GM15510 (cell line): ENCODE results near the gene SLC16A13.

Experiments used
- POLR2A ChIP-seq: IDR thresholded peaks from 3 replicates; pipeline ENCODE4 v1.6.1; 2011; ENCODE audit warnings: borderline replicate concordance; ENCODE audit not compliant: insufficient read length; ENCODE audit errors: extremely low read depth

The SLC16A13 gene

DNA sequence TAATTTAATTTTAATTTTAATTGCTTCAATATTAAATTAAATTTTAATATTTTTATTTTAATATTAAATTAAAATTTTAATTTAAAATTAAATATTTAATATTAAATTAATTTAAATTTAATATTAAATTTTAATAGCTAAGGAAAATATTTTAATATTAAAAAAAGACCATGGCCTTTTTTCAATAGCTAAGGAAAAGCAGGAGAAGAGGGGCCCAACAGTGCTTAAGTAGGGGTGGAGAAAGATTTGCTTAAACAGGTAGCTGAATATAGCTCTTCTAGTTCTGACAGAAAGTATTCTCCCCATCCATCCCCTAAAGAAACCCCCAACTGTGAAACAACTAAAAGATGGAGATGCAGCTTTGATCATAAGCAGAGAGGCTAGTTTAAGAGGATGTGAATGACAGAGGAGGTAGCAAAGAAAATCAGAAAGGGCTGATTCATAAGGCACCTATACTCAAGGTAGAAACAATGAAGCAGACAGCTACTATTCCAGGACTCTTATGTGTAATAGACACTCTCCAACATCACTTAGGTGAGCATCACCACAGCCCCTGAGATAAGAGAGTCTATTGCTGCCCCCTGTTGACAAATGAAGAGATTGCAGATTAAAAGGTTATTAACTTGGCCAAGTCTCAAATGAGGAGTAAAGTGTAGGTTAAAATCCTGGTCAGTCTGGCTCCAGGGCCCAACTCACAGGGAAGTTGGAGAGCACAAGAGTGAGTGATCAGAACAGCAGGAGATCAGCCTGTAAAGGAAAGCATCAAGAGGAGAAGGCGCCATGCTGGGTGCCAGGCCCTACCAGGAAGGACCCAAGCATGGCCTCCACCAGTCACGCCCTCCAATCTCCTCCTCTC is 31.2 kb upstream of the SLC16A13 start:
- no peak for TF ChIP-seq POLR2A

DNA sequence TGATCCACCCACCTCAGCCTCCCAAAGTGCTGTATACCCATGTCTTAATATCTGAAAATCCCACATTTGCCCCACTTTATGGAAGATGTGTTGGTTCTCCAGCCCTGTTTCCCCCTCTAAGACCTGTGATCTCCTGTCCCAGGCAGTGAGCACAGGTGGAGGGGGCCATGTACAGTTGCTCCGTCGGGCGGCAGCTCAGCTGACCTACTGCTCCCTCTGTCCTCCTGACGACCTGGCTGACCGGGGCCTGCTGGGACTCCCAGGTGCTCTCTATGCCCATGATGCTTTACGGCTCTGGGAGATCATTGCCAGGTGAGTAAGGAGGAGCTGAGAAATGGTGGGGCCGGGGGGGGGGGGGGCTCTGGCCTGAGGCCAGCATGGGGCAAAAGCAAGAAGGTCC is 30.1 kb upstream of the SLC16A13 start:
- no peak for TF ChIP-seq POLR2A

DNA sequence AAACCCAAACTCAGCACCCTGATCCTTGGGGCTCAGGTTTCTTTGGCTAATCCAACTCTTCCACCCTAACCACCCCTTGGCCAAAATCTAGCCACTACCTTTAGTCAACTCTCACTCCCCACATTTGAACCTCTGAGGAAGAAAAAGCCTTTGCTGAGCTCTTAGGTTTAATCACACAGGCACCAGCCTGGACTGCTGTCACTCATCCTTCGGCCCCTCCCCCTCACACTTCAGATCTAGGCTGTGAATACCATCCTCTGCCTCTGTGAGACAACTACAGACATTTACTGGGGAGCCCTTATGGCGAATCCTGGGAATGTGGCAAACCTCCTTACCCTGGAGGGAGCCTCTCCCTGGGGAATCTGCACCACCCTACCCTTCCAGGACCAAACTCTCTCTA is 28.7 kb upstream of the SLC16A13 start:
- no peak for TF ChIP-seq POLR2A

DNA sequence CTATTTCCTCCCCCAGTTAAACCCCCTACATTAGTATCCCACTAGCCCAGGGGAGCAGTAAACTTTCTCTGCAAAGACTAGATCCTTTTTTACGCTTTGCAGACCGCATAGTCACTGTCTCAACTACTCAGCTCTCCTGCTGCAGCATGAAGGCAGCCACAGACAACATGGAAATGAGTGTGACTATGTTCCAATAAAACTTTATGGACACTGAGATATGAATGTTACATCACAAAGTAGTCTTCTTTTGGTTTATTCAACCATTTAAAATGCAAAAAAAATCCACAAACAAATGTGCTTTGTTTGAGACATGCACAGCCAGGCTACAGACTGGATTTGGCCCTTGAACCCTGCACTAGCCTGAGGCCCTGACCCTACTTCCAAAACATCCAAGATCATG is 25.3 kb upstream of the SLC16A13 start:
- TF ChIP-seq POLR2A, result no peak

DNA sequence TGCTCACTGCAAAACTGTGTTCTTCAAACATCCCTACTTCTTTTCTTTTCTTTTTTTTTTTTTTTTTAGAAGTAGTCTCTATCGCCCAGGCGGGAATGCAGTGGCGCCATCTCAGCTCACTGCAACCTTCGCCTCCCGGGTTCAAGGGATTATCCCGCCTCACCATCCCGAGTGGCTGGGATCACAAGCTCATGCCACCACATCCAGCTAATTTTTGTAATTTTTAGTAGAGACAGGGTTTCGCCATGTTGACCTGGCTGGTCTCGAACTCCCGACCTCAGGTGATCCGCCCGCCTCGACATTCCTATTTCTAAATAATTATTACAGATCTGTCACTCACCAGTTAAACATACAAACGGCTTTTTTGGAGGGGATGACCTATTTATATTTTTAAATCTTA is 24.4 kb upstream of the SLC16A13 start:
- no peak for TF ChIP-seq POLR2A

DNA sequence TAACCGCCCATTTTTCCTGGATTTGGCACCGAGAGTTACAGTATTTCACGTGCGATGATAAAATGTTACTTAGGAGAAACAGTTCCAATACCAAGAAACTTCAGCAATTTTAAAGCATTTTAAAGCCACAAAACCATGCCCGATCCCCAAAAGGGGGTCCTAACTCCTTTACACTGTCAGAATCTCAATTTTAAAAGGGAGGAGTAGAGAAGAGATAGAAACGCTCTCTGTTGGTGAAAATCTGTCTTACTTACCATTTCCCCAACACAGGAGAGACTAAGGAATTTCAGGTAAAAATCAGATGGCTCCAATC is 23.9 kb upstream of the SLC16A13 start:
- no peak for TF ChIP-seq POLR2A

DNA sequence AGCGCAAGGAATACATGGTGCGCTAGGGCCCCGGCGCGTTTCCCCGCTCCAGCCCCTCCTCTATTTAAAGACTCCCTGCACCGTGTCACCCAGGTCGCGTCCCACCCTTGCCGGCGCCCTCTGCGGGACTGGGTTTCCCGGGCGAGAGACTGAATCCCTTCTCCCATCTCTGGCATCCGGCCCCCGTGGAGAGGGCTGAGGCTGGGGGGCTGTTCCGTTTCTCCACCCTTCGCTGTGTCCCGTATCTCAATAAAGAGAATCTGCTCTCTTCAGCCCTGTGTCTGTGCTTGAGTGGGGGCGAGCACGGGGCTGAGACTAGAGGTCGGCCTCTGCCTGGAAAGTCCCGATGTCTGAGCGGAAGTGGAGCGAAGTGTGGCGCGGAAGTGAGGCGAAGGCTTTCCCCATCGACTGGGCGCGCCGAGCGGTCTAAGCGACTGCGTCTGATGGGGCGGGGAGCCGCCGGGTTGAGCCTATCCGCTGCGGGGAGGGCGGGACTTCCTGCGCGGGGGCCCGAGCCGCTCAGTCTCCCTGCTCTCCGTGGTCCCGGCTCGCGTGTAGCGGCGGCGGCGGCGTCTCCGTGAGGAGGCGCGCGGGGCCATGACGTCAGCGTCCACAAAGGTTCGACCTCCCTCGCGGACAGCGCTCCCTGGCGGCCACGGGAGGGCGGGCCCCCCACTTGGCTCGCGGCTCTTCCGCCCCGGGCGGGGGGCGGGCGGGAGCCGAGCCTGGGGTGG is 21.4 kb upstream of the SLC16A13 start:
- TF ChIP-seq POLR2A, result peak; percentile 84

DNA sequence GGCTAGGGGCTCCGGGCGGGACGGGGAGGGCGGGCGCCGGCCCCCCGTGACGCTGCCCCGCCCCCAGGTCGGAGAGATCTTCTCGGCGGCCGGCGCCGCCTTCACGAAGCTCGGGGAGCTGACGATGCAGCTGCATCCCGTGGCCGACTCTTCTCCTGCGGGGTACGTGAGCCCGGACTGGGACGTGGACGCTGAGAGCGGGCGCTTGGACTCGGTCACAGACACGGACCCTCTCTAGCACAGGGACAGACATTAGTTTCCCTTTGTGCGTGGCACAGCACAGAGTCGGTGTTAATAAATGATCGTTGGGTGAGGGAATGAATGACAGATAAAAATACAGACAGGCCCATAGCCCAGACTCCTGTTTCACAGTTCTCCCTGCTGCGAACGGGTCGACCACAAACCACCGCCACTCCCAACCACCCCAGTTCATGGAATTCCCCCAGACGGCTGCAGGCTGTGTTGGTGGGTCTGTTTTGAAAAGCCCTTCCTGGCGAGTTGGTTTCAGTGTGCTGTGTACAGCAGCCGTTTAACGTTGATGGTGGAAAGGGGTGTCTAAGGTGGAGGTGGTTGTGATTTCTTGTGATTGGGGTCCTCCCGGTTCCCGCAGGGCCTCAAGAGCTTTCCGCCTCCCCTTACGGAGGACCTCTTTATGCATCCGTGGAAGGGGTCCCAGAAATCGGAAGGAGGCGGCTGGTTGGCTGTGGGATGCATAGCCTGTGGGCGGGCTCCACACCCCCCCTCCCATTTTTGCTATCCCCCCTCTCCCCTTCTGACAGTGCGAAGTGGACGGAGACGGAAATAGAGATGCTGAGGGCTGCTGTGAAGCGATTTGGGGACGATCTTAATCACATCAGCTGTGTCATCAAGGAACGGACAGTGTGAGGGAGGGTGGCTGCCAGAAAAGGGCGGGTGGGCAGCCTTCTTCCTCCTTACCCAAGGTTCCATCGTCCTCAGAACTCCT is 20.5 kb upstream of the SLC16A13 start:
- peak; percentile 65 for TF ChIP-seq POLR2A

DNA sequence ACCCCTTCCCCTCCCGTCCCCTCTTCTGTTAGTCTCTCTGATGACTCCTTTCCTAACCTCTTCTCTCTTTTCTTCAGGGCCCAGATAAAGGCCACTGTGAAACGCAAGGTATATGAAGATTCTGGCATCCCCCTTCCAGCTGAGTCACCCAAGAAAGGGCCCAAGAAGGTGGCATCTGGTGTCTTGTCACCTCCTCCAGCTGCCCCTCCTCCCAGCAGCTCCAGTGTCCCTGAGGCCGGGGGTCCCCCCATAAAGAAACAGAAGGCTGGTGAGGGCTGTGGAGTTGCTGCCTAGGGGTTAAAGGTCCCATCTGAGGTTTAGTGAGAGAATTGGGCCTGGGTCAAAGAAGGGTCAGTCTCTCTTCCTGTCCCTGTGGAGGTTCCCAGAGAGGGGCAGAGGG is 19.4 kb upstream of the SLC16A13 start:
- TF ChIP-seq POLR2A, result no peak

DNA sequence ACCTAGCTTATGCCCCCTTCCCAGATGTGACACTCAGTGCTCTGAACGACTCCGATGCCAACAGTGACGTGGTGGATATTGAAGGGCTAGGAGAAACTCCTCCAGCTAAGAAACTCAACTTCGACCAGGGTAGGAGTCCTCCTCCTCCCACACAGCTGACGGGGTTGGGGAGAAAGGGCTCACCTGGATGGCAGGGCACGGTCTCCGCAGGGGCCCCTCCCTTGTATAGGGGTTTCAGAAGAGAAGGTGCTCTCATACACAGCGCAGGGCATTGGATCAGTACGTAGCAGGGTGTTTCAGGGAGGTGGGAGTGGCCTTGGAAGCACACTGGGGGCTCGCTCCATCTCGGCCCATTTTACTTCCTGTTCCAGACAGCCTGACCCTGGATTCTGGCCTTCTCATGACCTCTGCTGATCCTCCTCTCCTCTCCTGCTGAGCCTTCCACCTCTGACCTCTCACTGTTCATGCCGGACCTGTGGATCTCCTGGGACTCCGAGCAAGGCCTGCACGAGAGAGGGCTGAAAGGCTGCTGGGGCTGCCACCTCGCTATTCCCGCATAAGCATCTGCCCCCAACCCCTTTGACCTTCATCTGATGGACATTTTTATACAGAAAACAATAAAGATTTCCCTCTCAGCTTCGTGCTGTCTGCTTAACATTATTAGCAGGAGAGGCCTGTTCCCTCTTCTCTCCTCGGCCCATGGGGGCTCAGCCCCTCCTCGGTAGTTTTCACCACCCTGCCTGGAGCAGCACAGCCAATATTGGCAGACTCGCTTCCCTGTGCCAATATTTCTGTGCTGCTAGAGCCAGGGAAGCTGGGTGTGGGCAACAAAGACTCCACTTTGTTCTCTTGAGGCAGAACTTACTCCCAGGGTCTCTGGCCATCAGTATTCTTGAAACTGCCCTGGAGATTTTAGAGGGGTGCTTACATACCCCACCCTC is 18.7 kb upstream of the SLC16A13 start:
- no peak for TF ChIP-seq POLR2A

DNA sequence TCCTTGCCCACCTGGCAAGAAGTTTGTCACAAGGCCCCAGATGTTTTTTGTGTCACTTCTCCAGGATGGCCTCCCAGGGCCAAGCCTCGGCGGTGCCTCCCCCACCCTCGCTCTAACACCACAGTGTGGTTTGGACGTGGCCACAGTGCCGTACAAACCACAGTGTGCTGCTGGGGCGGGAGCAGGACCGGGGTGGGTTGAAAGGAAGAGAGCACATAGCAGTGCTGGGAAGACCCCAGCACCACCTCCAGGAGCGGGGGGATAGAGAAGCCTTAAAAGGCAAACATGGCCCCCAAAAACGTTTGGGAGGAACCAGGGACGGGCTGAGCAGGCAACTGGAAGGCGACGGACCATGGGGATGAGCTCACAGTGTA is 18.0 kb upstream of the SLC16A13 start:
- no peak for TF ChIP-seq POLR2A

DNA sequence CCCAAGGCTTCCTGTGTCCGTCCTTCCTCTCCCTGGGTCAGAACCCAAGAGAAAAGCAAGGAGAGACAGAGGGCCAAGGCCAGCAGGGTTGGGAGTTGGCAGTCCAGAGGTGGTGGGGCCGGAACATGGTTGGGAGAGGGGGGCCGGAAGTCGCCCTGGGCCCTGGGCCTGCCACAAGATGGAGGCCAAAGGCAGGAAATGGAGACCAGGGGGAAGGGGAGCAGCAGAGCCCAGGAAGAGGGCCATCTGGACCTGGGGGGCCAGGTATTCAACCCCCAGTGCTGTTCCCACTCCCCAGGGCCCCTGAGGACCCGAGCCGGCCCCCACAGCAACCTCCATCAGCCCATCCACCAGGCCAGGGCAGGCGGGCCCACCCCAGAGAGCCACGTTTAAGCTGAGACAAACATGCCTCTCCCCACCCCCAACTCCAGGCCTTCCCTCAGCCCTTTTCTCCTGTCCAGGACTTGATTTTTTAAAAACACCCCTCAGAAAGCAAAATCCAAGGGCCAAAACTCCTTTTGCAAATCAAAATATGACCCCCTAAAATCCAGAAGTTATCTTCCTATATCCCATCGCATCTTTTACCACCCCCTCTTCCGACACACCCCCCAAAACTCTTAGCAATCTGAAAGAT is 17.4 kb upstream of the SLC16A13 start:
- TF ChIP-seq POLR2A, result no peak

DNA sequence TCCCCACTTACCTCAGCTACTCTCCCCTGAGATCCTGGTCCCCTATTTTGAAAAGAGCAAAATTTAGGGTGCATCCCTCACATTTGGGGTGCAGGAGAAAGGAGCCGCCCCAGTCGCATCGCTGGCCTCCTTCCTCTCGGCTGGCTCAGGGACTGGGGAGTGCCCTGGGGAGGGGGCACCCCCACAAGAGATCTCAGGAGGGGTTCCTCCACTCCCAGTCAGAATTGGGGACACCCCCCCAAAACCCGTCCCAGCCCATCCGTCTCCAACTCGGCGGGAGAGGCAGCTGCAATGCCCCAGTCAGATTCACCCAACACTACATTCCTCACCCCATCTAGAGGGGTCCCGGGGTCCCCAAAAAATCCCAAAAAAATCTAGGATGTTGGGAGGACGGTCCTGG is 16.4 kb upstream of the SLC16A13 start:
- no peak for TF ChIP-seq POLR2A
